ENCODE measurements around the gene TMEM254. TPM values are rescaled to one million over a fixed set of nuclear protein-coding genes. Genes with fewer than 3 reads are reported as not detected.

The TMEM254 gene
- total and polyA plus RNA-seq, 2 donors from 2014 or later, result 21.1 to 29.5 TPM

- Histone ChIP-seq H3K27me3 (ENCODE audit: control insufficient read depth, insufficient read depth, low read length) (no peaks in the 10 kb centered on the region), H3K36me3 (ENCODE audit: control insufficient read depth in 2 of 3, insufficient read depth in 3 of 3, low read length in 3 of 3) (no peaks in the 10 kb centered on the region), H3K27ac (ENCODE audit: low read depth in 2 of 2, low read length in 2 of 2) (no peak overlapping the region), H3K4me3 (ENCODE audit: low read length in 3 of 3) (no peak overlapping the region), H3K4me1 (ENCODE audit: control insufficient read depth in 2 of 3, insufficient read depth in 2 of 3, low read depth in 1 of 3, low read length in 3 of 3) (peaks cover 0 to 4% (median 4%) of the 10 kb centered on the region in 3 donors), H3K9me3 (ENCODE audit: control insufficient read depth in 2 of 3, insufficient read depth in 1 of 3, low read length in 3 of 3) (no peaks in the 10 kb centered on the region), H3K9ac (ENCODE audit: low read length in 3 of 3) (no peak overlapping the region)
- DNase-seq (no peak), FAIRE-seq (no peak)
- intact Hi-C loops (cut with DNase I), result no loop called here
- no peak for TF ChIP-seq CTCF (IDR thresholded peaks at IDR 0.05; ENCODE audit: borderline replicate concordance, extremely low read depth, insufficient read depth)
Observed at GRCh38 chr10:80141696-80142460, 63.4 kb downstream of the TMEM254 start.

Other genes with a start within 250 kb of the TMEM254 start
- 1.7 TPM for gene SFTPD, start 129.6 kb upstream of the TMEM254 start, total RNA-seq
- 1.7 TPM for gene SFTPD, start 129.6 kb upstream of the TMEM254 start, polyA plus RNA-seq (ENCODE audit: insufficient read depth, low read depth, low replicate concordance)
- 31.4 TPM for gene PLAC9, start 54.1 kb downstream of the TMEM254 start, total RNA-seq
- 49.9 TPM for gene PLAC9, start 54.1 kb downstream of the TMEM254 start, polyA plus RNA-seq (ENCODE audit: insufficient read depth, low read depth, low replicate concordance)
- 435 TPM for gene ANXA11, start 126.9 kb downstream of the TMEM254 start, total RNA-seq
- gene ANXA11, start 126.9 kb downstream of the TMEM254 start, polyA plus RNA-seq (ENCODE audit: insufficient read depth, low read depth, low replicate concordance), result 543 TPM
- gene MAT1A, start 211.0 kb downstream of the TMEM254 start, total RNA-seq, result 1.1 TPM
- gene MAT1A, start 211.0 kb downstream of the TMEM254 start, polyA plus RNA-seq (ENCODE audit: insufficient read depth, low read depth, low replicate concordance), result 2.9 TPM